ENCODE data around the gene ELFN2. TPM values are rescaled to one million over a fixed set of nuclear protein-coding genes. Genes with fewer than 3 reads are reported as not detected.

Gene ELFN2
- polyA plus RNA-seq, 1 donor from 2014 or later: 4.4 TPM

DNA sequence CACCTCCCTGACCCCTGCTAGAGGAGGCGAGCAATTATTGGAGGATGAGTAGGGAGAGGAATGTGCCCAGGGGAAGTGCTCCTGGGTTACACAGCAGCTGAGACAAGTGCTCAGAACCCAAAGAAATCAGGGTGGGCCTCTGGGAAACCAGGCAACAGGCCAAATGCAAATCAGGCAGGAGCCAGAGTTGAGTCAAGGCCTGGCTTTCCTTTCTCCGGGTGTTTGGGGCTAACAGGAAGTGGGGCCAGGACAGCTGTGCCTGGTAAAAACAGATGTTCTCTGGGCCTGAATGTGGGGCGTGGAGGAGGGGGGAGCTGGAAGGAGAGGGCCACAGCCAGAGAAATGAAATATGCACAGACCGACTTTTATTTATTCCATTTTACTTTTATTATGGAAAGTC lies 36.9 kb upstream of the ELFN2 start:
- Histone ChIP-seq H3K9me3 (ENCODE audit: low read length) (no peaks in the 10 kb centered on the region), H3K36me3 (ENCODE audit: insufficient read depth, low read length) (no peaks in the 10 kb centered on the region), H3K79me2 (replicated peaks; ENCODE audit: insufficient read depth, low read length) (no peaks in the 10 kb centered on the region), H3F3A (ENCODE audit: insufficient read depth, low read length, poor library complexity, severe bottlenecking) (no peaks in the 10 kb centered on the region), H3K9ac (ENCODE audit: low read length) (no peak overlapping the region), H3K4me3 (ENCODE audit: low read length) (no peak overlapping the region), H4K20me1 (ENCODE audit: insufficient read depth) (no peaks in the 10 kb centered on the region), H3K27me3 (ENCODE audit: insufficient read depth, low read depth, low read length) (no peaks in the 10 kb centered on the region), H2AFZ (ENCODE audit: low read depth, low read length) (no peak overlapping the region), H3K4me2 (ENCODE audit: low read length) (no peak overlapping the region), H3K9me2 (ENCODE audit: insufficient read depth, low read length) (no peaks in the 10 kb centered on the region), H3K27ac (ENCODE audit: low read length) (no peak overlapping the region)
- no peak for TF ChIP-seq TAF1 (IDR thresholded peaks at IDR 0.05; ENCODE audit: low read depth)
- TF ChIP-seq, protein P1, sequence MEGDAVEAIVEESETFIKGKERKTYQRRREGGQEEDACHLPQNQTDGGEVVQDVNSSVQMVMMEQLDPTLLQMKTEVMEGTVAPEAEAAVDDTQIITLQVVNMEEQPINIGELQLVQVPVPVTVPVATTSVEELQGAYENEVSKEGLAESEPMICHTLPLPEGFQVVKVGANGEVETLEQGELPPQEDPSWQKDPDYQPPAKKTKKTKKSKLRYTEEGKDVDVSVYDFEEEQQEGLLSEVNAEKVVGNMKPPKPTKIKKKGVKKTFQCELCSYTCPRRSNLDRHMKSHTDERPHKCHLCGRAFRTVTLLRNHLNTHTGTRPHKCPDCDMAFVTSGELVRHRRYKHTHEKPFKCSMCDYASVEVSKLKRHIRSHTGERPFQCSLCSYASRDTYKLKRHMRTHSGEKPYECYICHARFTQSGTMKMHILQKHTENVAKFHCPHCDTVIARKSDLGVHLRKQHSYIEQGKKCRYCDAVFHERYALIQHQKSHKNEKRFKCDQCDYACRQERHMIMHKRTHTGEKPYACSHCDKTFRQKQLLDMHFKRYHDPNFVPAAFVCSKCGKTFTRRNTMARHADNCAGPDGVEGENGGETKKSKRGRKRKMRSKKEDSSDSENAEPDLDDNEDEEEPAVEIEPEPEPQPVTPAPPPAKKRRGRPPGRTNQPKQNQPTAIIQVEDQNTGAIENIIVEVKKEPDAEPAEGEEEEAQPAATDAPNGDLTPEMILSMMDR (IDR thresholded peaks at IDR 0.05; ENCODE audit: poor library complexity, severe bottlenecking): no peak
- no peak for TF ChIP-seq SMC3 (conservative IDR thresholded peaks at IDR 0.05; ENCODE audit: poor library complexity)
- TF ChIP-seq POLR2AphosphoS5 (IDR thresholded peaks at IDR 0.05): no peak
- TF ChIP-seq, protein P2, sequence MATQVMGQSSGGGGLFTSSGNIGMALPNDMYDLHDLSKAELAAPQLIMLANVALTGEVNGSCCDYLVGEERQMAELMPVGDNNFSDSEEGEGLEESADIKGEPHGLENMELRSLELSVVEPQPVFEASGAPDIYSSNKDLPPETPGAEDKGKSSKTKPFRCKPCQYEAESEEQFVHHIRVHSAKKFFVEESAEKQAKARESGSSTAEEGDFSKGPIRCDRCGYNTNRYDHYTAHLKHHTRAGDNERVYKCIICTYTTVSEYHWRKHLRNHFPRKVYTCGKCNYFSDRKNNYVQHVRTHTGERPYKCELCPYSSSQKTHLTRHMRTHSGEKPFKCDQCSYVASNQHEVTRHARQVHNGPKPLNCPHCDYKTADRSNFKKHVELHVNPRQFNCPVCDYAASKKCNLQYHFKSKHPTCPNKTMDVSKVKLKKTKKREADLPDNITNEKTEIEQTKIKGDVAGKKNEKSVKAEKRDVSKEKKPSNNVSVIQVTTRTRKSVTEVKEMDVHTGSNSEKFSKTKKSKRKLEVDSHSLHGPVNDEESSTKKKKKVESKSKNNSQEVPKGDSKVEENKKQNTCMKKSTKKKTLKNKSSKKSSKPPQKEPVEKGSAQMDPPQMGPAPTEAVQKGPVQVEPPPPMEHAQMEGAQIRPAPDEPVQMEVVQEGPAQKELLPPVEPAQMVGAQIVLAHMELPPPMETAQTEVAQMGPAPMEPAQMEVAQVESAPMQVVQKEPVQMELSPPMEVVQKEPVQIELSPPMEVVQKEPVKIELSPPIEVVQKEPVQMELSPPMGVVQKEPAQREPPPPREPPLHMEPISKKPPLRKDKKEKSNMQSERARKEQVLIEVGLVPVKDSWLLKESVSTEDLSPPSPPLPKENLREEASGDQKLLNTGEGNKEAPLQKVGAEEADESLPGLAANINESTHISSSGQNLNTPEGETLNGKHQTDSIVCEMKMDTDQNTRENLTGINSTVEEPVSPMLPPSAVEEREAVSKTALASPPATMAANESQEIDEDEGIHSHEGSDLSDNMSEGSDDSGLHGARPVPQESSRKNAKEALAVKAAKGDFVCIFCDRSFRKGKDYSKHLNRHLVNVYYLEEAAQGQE (IDR thresholded peaks at IDR 0.05; ENCODE audit: borderline replicate concordance): no peak
- no peak for TF ChIP-seq RAD21 (conservative IDR thresholded peaks at IDR 0.05)
- TF ChIP-seq MXI1 (conservative IDR thresholded peaks at IDR 0.05; ENCODE audit: poor library complexity, severe bottlenecking): no peak
- TF ChIP-seq EZH2 (IDR thresholded peaks at IDR 0.05; ENCODE audit: borderline replicate concordance, insufficient read depth, low read length, poor library complexity, severe bottlenecking): no peak
- TF ChIP-seq EP300 (conservative IDR thresholded peaks at IDR 0.05; ENCODE audit: poor library complexity, severe bottlenecking): no peak

DNA sequence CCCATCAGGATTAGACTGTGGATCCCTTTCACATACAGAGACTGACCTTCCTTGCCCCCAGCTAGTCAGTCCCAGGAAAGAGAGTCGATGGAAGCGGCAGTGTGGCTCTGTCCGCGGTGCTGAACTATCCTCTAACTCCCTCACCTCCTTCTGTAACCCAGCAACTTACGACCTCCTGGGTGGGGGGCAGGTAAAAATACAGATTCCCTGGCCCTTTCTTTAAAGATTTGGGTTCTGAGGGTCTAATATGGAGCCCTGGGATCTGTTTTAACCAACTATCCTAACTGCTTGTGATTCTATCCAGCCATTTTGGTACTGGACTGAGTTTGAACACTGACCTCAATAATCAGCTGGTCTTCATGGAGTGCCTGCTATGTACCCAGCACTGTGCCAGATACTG lies 35.7 kb upstream of the ELFN2 start:
- H3K27me3 ChIP-seq (ENCODE audit: insufficient read depth, low read depth, low read length): no peaks in the 10 kb centered on the region
- TF ChIP-seq, protein P2 (IDR thresholded peaks at IDR 0.05; ENCODE audit: borderline replicate concordance): peak; percentile 28
- TF ChIP-seq RAD21 (conservative IDR thresholded peaks at IDR 0.05): no peak
- TF ChIP-seq POLR2AphosphoS5 (IDR thresholded peaks at IDR 0.05): no peak
- H3F3A ChIP-seq (ENCODE audit: insufficient read depth, low read length, poor library complexity, severe bottlenecking): no peaks in the 10 kb centered on the region
- H3K9me3 ChIP-seq (ENCODE audit: low read length): no peaks in the 10 kb centered on the region
- no peak overlapping the region for H3K4me2 ChIP-seq (ENCODE audit: low read length)
- H3K36me3 ChIP-seq (ENCODE audit: insufficient read depth, low read length): no peaks in the 10 kb centered on the region
- H2AFZ ChIP-seq (ENCODE audit: low read depth, low read length): no peak overlapping the region
- no peak overlapping the region for H3K27ac ChIP-seq (ENCODE audit: low read length)
- no peak overlapping the region for H3K4me3 ChIP-seq (ENCODE audit: low read length)
- no peaks in the 10 kb centered on the region for H3K79me2 ChIP-seq (replicated peaks; ENCODE audit: insufficient read depth, low read length)
- H3K9me2 ChIP-seq (ENCODE audit: insufficient read depth, low read length): no peaks in the 10 kb centered on the region
- no peaks in the 10 kb centered on the region for H4K20me1 ChIP-seq (ENCODE audit: insufficient read depth)
- no peak overlapping the region for H3K9ac ChIP-seq (ENCODE audit: low read length)

All from neural cell (in vitro differentiated cells).